ENCODE data around the gene NOTUM.

Gene NOTUM

DNA sequence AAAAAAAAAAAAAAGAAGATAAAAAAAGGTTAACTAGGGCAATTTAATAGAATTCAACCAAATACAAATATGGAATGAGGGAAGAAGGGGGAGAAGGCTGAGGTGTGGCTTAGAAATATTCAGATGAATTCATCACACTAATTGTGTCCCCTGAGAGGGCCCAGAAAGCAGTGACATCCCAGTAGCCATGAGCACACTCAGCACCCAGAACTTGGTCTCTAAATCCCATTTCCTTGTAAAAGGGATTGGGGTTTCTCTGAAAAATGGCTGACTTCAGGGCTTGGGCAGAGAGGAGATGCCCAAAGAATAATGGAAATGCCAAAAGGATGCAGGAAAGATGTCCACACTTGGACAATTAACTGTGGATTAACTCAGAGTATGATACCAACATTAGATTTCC lies 12.4 kb upstream of the NOTUM start (continued):
- TF ChIP-seq, protein P1, sequence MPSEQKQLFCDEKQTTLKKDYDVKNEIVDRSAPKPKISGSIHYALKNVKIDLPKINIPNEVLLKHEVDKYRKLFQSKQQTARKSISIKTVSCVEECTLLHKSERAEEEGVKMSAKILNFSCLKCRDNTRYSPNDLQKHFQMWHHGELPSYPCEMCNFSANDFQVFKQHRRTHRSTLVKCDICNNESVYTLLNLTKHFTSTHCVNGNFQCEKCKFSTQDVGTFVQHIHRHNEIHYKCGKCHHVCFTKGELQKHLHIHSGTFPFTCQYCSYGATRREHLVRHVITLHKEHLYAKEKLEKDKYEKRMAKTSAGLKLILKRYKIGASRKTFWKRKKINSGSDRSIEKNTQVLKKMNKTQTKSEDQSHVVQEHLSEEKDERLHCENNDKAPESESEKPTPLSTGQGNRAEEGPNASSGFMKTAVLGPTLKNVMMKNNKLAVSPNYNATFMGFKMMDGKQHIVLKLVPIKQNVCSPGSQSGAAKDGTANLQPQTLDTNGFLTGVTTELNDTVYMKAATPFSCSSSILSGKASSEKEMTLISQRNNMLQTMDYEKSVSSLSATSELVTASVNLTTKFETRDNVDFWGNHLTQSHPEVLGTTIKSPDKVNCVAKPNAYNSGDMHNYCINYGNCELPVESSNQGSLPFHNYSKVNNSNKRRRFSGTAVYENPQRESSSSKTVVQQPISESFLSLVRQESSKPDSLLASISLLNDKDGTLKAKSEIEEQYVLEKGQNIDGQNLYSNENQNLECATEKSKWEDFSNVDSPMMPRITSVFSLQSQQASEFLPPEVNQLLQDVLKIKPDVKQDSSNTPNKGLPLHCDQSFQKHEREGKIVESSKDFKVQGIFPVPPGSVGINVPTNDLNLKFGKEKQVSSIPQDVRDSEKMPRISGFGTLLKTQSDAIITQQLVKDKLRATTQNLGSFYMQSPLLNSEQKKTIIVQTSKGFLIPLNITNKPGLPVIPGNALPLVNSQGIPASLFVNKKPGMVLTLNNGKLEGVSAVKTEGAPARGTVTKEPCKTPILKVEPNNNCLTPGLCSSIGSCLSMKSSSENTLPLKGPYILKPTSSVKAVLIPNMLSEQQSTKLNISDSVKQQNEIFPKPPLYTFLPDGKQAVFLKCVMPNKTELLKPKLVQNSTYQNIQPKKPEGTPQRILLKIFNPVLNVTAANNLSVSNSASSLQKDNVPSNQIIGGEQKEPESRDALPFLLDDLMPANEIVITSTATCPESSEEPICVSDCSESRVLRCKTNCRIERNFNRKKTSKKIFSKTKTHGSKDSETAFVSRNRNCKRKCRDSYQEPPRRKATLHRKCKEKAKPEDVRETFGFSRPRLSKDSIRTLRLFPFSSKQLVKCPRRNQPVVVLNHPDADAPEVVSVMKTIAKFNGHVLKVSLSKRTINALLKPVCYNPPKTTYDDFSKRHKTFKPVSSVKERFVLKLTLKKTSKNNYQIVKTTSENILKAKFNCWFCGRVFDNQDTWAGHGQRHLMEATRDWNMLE (tag by site-specific recombination; conservative IDR thresholded peaks at IDR 0.05; ENCODE audit: low read depth), result 0 out of 2 replicates have a peak, but pooled peaks have one; percentile 23
- TF ChIP-seq BCL11A (tag by site-specific recombination; IDR thresholded peaks at IDR 0.05; ENCODE audit: low read depth) (no peak), ZNF529 (tag by site-specific recombination; IDR thresholded peaks at IDR 0.05; ENCODE audit: insufficient replicate concordance) (peak; percentile 56)

DNA sequence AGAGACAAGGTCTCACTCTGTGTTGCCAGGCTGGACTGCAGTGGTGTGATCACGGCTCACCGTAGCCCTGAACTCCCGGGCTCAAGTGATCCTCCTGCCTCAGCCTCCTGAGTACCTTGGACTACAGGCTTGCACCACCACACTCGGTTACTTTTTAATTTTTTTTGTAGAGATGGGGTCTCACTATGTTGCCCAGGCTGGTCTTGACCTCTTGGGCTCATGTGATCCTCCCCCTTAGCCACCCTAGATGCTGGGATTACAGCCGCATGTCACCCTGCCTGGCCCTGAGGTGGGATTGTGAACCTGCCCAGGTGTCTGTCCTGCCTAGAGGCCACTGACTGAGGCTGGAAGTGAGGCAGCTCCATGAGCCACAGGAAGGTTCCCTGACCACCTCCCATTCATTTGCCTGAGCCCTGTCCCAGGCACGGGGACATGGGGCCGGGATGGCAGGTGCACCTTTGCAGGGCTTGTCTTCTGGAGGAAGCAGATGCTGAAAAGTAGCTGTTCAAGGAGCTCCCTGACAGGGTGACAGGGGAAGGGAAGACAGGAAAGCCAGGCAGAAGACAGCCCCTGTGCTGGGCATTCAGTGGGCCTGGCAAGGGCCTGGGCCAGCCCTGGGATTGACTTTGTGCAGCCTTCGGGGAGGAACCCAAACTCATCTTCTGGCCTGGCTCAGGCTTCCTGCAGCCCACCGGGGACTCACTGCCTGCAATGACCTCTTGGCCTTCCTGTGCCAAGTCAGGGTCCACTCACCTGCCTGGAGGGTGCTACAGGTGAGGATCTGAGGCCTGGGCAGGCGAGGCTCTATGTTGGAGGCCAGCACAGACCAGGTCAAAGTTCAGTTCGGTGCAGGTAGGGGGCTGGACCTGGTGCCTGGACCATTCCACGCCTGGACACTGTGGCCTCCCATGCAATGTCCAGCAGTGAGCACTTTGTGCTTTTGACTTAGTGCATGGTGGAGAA lies 8.1 kb upstream of the NOTUM start:
- POLR2A ChIA-PET, result no interaction called here
- TF ChIP-seq ZNF701 (tag by site-specific recombination; IDR thresholded peaks at IDR 0.05) (no peak), ZNF155 (tag by site-specific recombination; IDR thresholded peaks at IDR 0.05) (no peak), ZNF132 (tag by site-specific recombination; IDR thresholded peaks at IDR 0.05; ENCODE audit: borderline replicate concordance) (no peak), ZNF121 (tag by site-specific recombination; IDR thresholded peaks at IDR 0.05) (peak; percentile 88), ZNF223 (tag by site-specific recombination; IDR thresholded peaks at IDR 0.05) (no peak), ZNF658 (tag by site-specific recombination; IDR thresholded peaks at IDR 0.05) (no peak)
- TF ChIP-seq, protein P2, sequence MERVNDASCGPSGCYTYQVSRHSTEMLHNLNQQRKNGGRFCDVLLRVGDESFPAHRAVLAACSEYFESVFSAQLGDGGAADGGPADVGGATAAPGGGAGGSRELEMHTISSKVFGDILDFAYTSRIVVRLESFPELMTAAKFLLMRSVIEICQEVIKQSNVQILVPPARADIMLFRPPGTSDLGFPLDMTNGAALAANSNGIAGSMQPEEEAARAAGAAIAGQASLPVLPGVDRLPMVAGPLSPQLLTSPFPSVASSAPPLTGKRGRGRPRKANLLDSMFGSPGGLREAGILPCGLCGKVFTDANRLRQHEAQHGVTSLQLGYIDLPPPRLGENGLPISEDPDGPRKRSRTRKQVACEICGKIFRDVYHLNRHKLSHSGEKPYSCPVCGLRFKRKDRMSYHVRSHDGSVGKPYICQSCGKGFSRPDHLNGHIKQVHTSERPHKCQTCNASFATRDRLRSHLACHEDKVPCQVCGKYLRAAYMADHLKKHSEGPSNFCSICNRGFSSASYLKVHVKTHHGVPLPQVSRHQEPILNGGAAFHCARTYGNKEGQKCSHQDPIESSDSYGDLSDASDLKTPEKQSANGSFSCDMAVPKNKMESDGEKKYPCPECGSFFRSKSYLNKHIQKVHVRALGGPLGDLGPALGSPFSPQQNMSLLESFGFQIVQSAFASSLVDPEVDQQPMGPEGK (tag by site-specific recombination; IDR thresholded peaks at IDR 0.05), result no peak
- H3K36me3 ChIP-seq (ENCODE audit: control insufficient read depth in 2 of 2, insufficient read depth in 1 of 2, low read length in 2 of 2), result no peaks in the 10 kb centered on the region
- H3K9me3 ChIP-seq (ENCODE audit: control insufficient read depth, insufficient read depth, low read depth, low read length), result no peaks in the 10 kb centered on the region
- CTCF ChIA-PET, result interaction anchor here (1.4 to 1.8 kb wide), 2 partner anchors 10 to 11 kb away, joined by 3 to 7 read pairs; no protein-coding TSS in a partner anchor
- H3K4me3 ChIP-seq (ENCODE audit: low read depth, low read length), result no peak overlapping the region
- no peak overlapping the region for H3K27ac ChIP-seq (ENCODE audit: extremely low read depth, low read depth, low read length)
- no peaks in the 10 kb centered on the region for H3K4me1 ChIP-seq (ENCODE audit: control insufficient read depth, insufficient read depth, low read length)

DNA sequence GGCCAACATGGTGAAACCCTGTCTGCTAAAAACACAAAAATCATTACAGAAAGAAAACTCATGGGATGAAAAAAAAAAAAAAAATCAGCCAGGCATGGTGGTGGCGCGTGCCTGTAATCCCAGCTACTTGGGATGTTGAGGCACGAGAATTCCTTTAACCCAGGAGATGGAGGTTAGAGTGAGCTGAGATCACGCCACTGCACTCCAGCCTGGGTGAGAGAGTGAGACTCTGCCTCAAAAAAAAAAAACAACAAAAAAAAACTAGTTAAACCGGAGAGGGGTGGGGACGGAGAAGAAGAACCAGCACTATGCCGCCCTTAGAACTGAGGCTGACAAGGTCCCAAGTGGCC lies 7.4 kb upstream of the NOTUM start:
- Histone ChIP-seq H3K4me1 (ENCODE audit: control insufficient read depth, insufficient read depth, low read length) (no peaks in the 10 kb centered on the region), H3K4me3 (ENCODE audit: low read depth, low read length) (no peak overlapping the region), H3K9me3 (ENCODE audit: control insufficient read depth, insufficient read depth, low read depth, low read length) (no peaks in the 10 kb centered on the region), H3K36me3 (ENCODE audit: control insufficient read depth in 2 of 2, insufficient read depth in 1 of 2, low read length in 2 of 2) (no peaks in the 10 kb centered on the region), H3K27ac (ENCODE audit: extremely low read depth, low read depth, low read length) (no peak overlapping the region)
- CTCF ChIA-PET, result interaction anchor here (1.3 to 1.8 kb wide), 3 partner anchors 9 to 51 kb away, joined by 3 to 9 read pairs (median 7); no protein-coding TSS in a partner anchor
- POLR2A ChIA-PET, result interaction anchor here (0.7 kb wide), 3 partner anchors 9 to 729 kb away, joined by 4 to 6 read pairs (median 5); partner anchors contain the start of genes ASPSCR1 and NDUFAF8
- TF ChIP-seq ZNF670 (tag by site-specific recombination; IDR thresholded peaks at IDR 0.05; ENCODE audit: low read depth) (no peak), ZBTB1 (tag by site-specific recombination; IDR thresholded peaks at IDR 0.05) (no peak), MEIS1 (CRISPR knock-in tag; IDR thresholded peaks at IDR 0.05; ENCODE audit: borderline replicate concordance) (no peak), ZNF10 (tag by site-specific recombination; IDR thresholded peaks at IDR 0.05) (no peak), ZNF596 (tag by site-specific recombination; IDR thresholded peaks at IDR 0.05) (no peak), ZNF621 (tag by site-specific recombination; IDR thresholded peaks at IDR 0.05) (no peak), ZNF660 (tag by site-specific recombination; IDR thresholded peaks at IDR 0.05) (no peak), ZNF701 (tag by site-specific recombination; IDR thresholded peaks at IDR 0.05) (no peak), OVOL3 (tag by site-specific recombination; IDR thresholded peaks at IDR 0.05) (no peak), ZNF544 (tag by site-specific recombination; IDR thresholded peaks at IDR 0.05) (no peak), ZXDB (tag by site-specific recombination; IDR thresholded peaks at IDR 0.05) (no peak), ZNF416 (tag by site-specific recombination; IDR thresholded peaks at IDR 0.05) (no peak)
- TF ChIP-seq, protein P3, sequence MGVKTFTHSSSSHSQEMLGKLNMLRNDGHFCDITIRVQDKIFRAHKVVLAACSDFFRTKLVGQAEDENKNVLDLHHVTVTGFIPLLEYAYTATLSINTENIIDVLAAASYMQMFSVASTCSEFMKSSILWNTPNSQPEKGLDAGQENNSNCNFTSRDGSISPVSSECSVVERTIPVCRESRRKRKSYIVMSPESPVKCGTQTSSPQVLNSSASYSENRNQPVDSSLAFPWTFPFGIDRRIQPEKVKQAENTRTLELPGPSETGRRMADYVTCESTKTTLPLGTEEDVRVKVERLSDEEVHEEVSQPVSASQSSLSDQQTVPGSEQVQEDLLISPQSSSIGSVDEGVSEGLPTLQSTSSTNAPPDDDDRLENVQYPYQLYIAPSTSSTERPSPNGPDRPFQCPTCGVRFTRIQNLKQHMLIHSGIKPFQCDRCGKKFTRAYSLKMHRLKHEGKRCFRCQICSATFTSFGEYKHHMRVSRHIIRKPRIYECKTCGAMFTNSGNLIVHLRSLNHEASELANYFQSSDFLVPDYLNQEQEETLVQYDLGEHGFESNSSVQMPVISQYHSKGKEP (tag by site-specific recombination; IDR thresholded peaks at IDR 0.05), result no peak
- TF ChIP-seq, protein P4, sequence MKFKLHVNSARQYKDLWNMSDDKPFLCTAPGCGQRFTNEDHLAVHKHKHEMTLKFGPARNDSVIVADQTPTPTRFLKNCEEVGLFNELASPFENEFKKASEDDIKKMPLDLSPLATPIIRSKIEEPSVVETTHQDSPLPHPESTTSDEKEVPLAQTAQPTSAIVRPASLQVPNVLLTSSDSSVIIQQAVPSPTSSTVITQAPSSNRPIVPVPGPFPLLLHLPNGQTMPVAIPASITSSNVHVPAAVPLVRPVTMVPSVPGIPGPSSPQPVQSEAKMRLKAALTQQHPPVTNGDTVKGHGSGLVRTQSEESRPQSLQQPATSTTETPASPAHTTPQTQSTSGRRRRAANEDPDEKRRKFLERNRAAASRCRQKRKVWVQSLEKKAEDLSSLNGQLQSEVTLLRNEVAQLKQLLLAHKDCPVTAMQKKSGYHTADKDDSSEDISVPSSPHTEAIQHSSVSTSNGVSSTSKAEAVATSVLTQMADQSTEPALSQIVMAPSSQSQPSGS (tag by site-specific recombination; IDR thresholded peaks at IDR 0.05; ENCODE audit: low read depth), result no peak

Measured in HEK293 (cell line).